KMS-11 (cell line): ENCODE measurements around the gene AREL1.

Experiments
- H2AFZ ChIP-seq: fragments of 200-600 bp; sonication (generic); 2 replicates; pipeline ENCODE4 v1.6.1; 2016; ENCODE audit warnings: antibody characterized with exemption, mixed run types, low read depth
- H3K27ac ChIP-seq: fragments of 200-600 bp; sonication (generic); 2 replicates; pipeline ENCODE4 v1.6.1; 2016; ENCODE audit warnings: mild to moderate bottlenecking, mixed run types
- H3K27me3 ChIP-seq: fragments of 200-600 bp; sonication (generic); 2 replicates; pipeline ENCODE4 v1.6.1; 2017; ENCODE audit warnings: mild to moderate bottlenecking, low read depth, mixed run types, moderate library complexity; ENCODE audit not compliant: insufficient read depth
- H3K36me3 ChIP-seq: fragments of 200-600 bp; sonication (generic); 2 replicates; pipeline ENCODE4 v1.6.1; 2017; ENCODE audit warnings: mild to moderate bottlenecking, mixed run types; ENCODE audit not compliant: insufficient read depth
- H3K4me1 ChIP-seq: fragments of 200-600 bp; sonication (generic); 2 replicates; pipeline ENCODE4 v1.6.1; 2016; ENCODE audit warnings: mild to moderate bottlenecking, low read depth, mixed run types; ENCODE audit not compliant: poor library complexity, severe bottlenecking
- H3K4me2 ChIP-seq: fragments of 200-600 bp; sonication (generic); 2 replicates; pipeline ENCODE4 v1.7.0; 2016; ENCODE audit warnings: mild to moderate bottlenecking, mixed run types
- H3K4me3 ChIP-seq: fragments of 200-600 bp; sonication (generic); IDR thresholded peaks from 2 replicates; pipeline ENCODE4 v1.6.1; 2017; ENCODE audit warnings: low read depth, low read length, mixed read lengths; ENCODE audit not compliant: insufficient read depth
- H3K79me2 ChIP-seq: fragments of 200-600 bp; sonication (generic); 2 replicates; pipeline ENCODE4 v1.6.1; 2016; ENCODE audit warnings: low read depth, mixed run types; ENCODE audit not compliant: insufficient read depth
- H3K9ac ChIP-seq: fragments of 200-600 bp; sonication (generic); 2 replicates; pipeline ENCODE4 v1.6.1; 2016; ENCODE audit warnings: mild to moderate bottlenecking, mixed run types
- H4K20me1 ChIP-seq: fragments of 200-600 bp; sonication (generic); 2 replicates; pipeline ENCODE4 v1.6.1; 2016; ENCODE audit warnings: mild to moderate bottlenecking, mixed run types; ENCODE audit not compliant: insufficient read depth
- CTCF ChIP-seq: fragments of 200-600 bp; sonication (generic); conservative IDR thresholded peaks from 2 replicates; pipeline ENCODE4 v1.6.1; 2017; ENCODE audit warnings: low read depth, mild to moderate bottlenecking, antibody characterized with exemption, low read length, moderate library complexity, mixed read lengths

Gene AREL1

GRCh38 chr14:74649673-74650072, 63.2 kb downstream of the AREL1 start:
- H3K4me2 ChIP-seq: no peak overlapping the region
- H3K27me3 ChIP-seq: no peaks in the 10 kb centered on the region
- H3K9ac ChIP-seq: no peak overlapping the region
- H3K4me3 ChIP-seq: no peak overlapping the region
- H3K36me3 ChIP-seq: no peaks in the 10 kb centered on the region
- no peaks in the 10 kb centered on the region for H3K79me2 ChIP-seq
- no peak overlapping the region for H2AFZ ChIP-seq
- no peak overlapping the region for H3K27ac ChIP-seq
- H4K20me1 ChIP-seq: no peaks in the 10 kb centered on the region
- TF ChIP-seq CTCF: no peak
- no peaks in the 10 kb centered on the region for H3K4me1 ChIP-seq

GRCh38 chr14:74649167-74649566, 63.7 kb downstream of the AREL1 start:
- Histone ChIP-seq H3K4me3 (no peak overlapping the region), H3K27ac (no peak overlapping the region), H3K4me2 (no peak overlapping the region), H3K9ac (no peak overlapping the region), H3K27me3 (no peaks in the 10 kb centered on the region), H3K36me3 (no peaks in the 10 kb centered on the region), H2AFZ (no peak overlapping the region), H4K20me1 (no peaks in the 10 kb centered on the region), H3K4me1 (no peaks in the 10 kb centered on the region), H3K79me2 (no peaks in the 10 kb centered on the region)
- TF ChIP-seq CTCF: no peak

GRCh38 chr14:74648601-74649000, 64.3 kb downstream of the AREL1 start:
- Histone ChIP-seq H3K4me2 (no peak overlapping the region), H3K4me3 (no peak overlapping the region), H3K9ac (no peak overlapping the region), H4K20me1 (no peaks in the 10 kb centered on the region), H3K79me2 (no peaks in the 10 kb centered on the region), H3K27ac (no peak overlapping the region), H3K36me3 (no peaks in the 10 kb centered on the region), H3K27me3 (no peaks in the 10 kb centered on the region), H3K4me1 (no peaks in the 10 kb centered on the region), H2AFZ (no peak overlapping the region)
- TF ChIP-seq CTCF: no peak

GRCh38 chr14:74647678-74648461, 65.0 kb downstream of the AREL1 start:
- no peaks in the 10 kb centered on the region for H3K4me1 ChIP-seq
- no peak overlapping the region for H3K9ac ChIP-seq
- no peak for TF ChIP-seq CTCF
- no peak overlapping the region for H3K4me2 ChIP-seq
- no peak overlapping the region for H3K4me3 ChIP-seq
- no peaks in the 10 kb centered on the region for H4K20me1 ChIP-seq
- H3K79me2 ChIP-seq: no peaks in the 10 kb centered on the region
- H3K27ac ChIP-seq: no peak overlapping the region
- no peaks in the 10 kb centered on the region for H3K36me3 ChIP-seq
- H2AFZ ChIP-seq: no peak overlapping the region
- H3K27me3 ChIP-seq: no peaks in the 10 kb centered on the region
